Coronary artery (tissue), 2 donors: ENCODE data around the gene YARS2.

Experiments
- DNase-seq: peaks from one replicate; pipeline ENCODE4 v3.0.0-alpha.2; 2017; ENCODE audit warnings: low spot score
- H3K27ac ChIP-seq, 2 donors: fragments of 200-600 bp; sonication (generic); one replicate each; pipeline ENCODE4 v1.5.1; 2016 to 2019
- H3K4me3 ChIP-seq: fragments of 200-600 bp; sonication (generic); 2 replicates; pipeline ENCODE4 v1.5.1; 2016; ENCODE audit warnings: mild to moderate bottlenecking, moderate library complexity
- CTCF ChIP-seq: fragments of 200-600 bp; sonication (generic); IDR thresholded peaks from one replicate; pipeline ENCODE4 v1.5.1; 2019; ENCODE audit warnings: antibody characterized with exemption

Gene YARS2

DNA sequence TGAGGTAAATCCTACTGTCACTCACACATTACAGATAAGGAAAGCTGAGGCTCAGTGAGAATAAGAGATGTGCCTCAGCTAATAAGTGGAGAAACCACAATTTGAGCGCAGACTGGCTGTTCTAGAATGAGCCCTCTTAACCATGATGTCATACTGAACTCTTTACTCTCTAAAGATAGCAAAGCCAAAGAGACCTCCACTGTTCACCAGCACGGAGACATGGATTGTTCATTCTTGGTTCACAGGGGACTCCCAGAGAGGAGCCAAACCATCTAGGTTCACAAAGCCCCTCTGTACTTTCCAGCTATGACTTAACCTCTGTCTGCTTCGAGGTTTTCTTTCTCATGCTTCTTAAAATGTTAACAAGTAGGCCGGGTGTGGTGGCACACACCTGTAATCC is 32.7 kb upstream of the YARS2 start:
- DNase-seq = no peak
- H3K4me3 ChIP-seq = no peak overlapping the region
- no peak for TF ChIP-seq CTCF
- H3K27ac ChIP-seq = no peak overlapping the region

GRCh38 chr12:32785557-32785956 is 29.9 kb upstream of the YARS2 start:
- no peak for DNase-seq
- H3K27ac ChIP-seq = no peak overlapping the region
- H3K4me3 ChIP-seq = no peak overlapping the region
- TF ChIP-seq CTCF = no peak

DNA sequence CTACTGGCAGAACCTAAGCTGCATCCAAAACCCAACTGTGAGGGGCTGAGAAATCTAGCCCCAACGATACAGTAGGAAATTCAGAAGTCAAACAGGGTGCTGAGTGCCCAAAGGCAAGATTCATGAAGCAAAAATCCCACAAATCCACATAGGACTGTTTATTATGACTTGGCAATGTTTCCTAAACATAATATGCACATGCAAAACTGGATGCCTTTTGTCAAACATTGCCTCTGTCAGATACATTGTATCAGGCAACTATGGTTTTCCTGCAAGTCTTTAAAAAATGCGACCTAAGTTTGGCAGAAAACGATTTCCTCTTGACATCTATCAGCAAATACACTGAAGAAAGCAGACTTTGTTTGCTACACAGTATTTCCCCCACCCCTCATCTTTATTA is 27.3 kb upstream of the YARS2 start:
- Histone ChIP-seq H3K27ac (no peak overlapping the region), H3K4me3 (no peak overlapping the region)
- no peak for TF ChIP-seq CTCF
- no peak for DNase-seq

DNA sequence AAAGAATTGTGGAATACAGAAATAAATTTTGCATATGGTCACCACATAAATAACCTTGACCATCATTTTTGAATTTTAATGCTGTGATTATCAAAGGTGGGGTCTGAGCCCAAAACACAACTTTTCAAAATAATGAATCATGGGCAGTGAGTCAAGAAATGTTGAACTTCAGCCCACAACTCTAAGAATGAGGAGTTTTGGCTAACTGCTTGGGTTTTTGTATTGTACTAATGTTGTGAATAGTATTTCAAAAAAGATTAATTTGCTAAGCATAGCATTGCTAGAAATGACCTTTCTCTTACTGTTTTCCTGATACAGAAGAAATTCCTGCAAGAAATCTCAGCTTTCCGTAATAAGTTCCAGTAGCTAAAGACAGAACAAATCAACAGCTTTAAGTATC is 24.4 kb upstream of the YARS2 start:
- H3K27ac ChIP-seq = no peak overlapping the region
- H3K4me3 ChIP-seq = no peak overlapping the region
- no peak for TF ChIP-seq CTCF
- no peak for DNase-seq

DNA sequence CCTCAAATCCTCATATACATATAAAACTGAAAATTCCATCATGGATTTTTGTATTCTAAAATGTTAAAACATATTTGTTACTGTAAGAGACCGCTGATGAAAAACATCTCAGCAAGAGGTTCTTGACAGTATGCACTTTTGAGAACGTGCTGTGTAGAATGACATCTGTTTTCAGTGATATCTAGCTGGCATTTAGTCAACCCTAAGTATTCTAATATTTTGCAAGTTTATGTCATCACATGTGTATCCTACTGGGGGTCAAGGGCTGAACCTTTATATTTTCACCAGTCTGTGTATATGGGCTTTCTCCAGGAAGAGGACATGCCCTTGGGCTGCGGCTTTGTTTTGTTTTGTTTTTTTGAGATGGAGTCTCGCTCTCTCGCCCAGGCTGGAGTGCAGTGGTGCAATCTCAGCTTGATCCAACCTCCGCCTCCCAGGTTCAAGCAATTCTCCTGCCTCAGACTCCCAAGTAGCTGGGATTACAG is 22.0 kb upstream of the YARS2 start:
- H3K4me3 ChIP-seq = no peak overlapping the region
- TF ChIP-seq CTCF = no peak
- no peak overlapping the region for H3K27ac ChIP-seq
- DNase-seq = no peak

GRCh38 chr12:32777159-32777558 is 21.5 kb upstream of the YARS2 start:
- TF ChIP-seq CTCF = no peak
- no peak for DNase-seq
- Histone ChIP-seq H3K4me3 (no peak overlapping the region), H3K27ac (no peak overlapping the region)

DNA sequence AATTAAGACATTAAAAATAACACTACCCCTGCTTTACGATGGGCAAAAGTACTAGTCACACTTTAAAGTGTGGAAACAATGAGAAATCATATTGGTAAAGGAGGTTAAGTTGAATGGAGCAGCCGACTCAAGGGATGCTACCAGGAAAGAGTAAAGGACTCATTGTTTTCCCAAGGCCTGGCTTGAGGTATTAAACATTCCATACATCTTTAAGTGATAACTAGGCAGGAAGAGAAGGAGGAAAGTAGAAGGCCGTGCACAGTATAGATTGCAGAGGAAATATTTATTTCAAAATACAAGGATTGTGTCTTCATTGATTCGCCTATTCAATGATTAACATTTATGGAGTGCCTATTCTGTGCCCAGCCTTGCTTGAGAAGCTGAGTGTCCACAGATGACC is 20.6 kb upstream of the YARS2 start:
- Histone ChIP-seq H3K27ac (no peak overlapping the region), H3K4me3 (no peak overlapping the region)
- DNase-seq = no peak
- no peak for TF ChIP-seq CTCF
